Rectal smooth muscle tissue (tissue), 1 donor: ENCODE measurements around the gene SLC35F5.
"Not testable (repeated sequence)": the region's sequence is repeated elsewhere in the genome, so short reads cannot be mapped to it uniquely, and the experiment has no call there.

Source experiments
- H3K27ac ChIP-seq: one replicate; pipeline ENCODE4 v1.7.0; 2013; ENCODE audit warnings: low read depth, low read length, inconsistent platforms
- H3K27me3 ChIP-seq: one replicate; pipeline ENCODE4 v1.7.0; 2013; ENCODE audit warnings: low read length; ENCODE audit not compliant: control insufficient read depth, insufficient read depth
- H3K36me3 ChIP-seq: one replicate; pipeline ENCODE4 v1.7.0; 2013; ENCODE audit warnings: low read length; ENCODE audit not compliant: control insufficient read depth, insufficient read depth
- H3K4me1 ChIP-seq: one replicate; pipeline ENCODE4 v1.7.0; 2013; ENCODE audit warnings: low read length; ENCODE audit not compliant: control insufficient read depth, insufficient read depth
- H3K4me3 ChIP-seq: one replicate; pipeline ENCODE4 v1.7.0; 2013; ENCODE audit warnings: low read length
- H3K9ac ChIP-seq: one replicate; pipeline ENCODE4 v1.7.0; 2013; ENCODE audit warnings: low read length

SLC35F5 gene

GRCh38 chr2:113756355-113757137 is at the start of gene SLC35F5:
Gene SLC35F5, minus strand, starts transcription at chr2:113756642. Its CDS starts 233 bp downstream, at chr2:113756409.
- H3K4me1 ChIP-seq = no peaks in the 10 kb centered on the region
- peaks cover 2% of the 10 kb centered on the region for H3K36me3 ChIP-seq
- peak within 1 kb of the TSS; percentile 98 for H3K9ac ChIP-seq
- H3K27me3 ChIP-seq = no peaks in the 10 kb centered on the region
- H3K4me3 ChIP-seq = peak within 1 kb of the TSS; percentile 94
- peak within 1 kb of the TSS; percentile 96 for H3K27ac ChIP-seq

- H3K27me3 ChIP-seq = no peaks in the 10 kb centered on the region
- no peak overlapping the region for H3K4me3 ChIP-seq
- no peaks in the 10 kb centered on the region for H3K36me3 ChIP-seq
- no peak overlapping the region for H3K27ac ChIP-seq
- H3K9ac ChIP-seq = no peak overlapping the region
- H3K4me1 ChIP-seq = no peaks in the 10 kb centered on the region
Observed at GRCh38 chr2:113799375-113799774, 42.9 kb upstream of the SLC35F5 start.

- Histone ChIP-seq H3K4me1 (no peaks in the 10 kb centered on the region), H3K36me3 (no peaks in the 10 kb centered on the region), H3K27me3 (no peaks in the 10 kb centered on the region), H3K9ac (no peak overlapping the region), H3K4me3 (no peak overlapping the region), H3K27ac (no peak overlapping the region)
Observed at GRCh38 chr2:113797237-113797636, 40.8 kb upstream of the SLC35F5 start.

- Histone ChIP-seq H3K4me1 (no peaks in the 10 kb centered on the region), H3K36me3 (no peaks in the 10 kb centered on the region), H3K27ac (no peak overlapping the region), H3K4me3 (no peak overlapping the region), H3K27me3 (no peaks in the 10 kb centered on the region), H3K9ac (no peak overlapping the region)
Observed at GRCh38 chr2:113796592-113797175, 40.2 kb upstream of the SLC35F5 start.

GRCh38 chr2:113795405-113795920 is 39.0 kb upstream of the SLC35F5 start:
- no peaks in the 10 kb centered on the region for H3K36me3 ChIP-seq
- H3K9ac ChIP-seq = no peak overlapping the region
- no peak overlapping the region for H3K4me3 ChIP-seq
- H3K27ac ChIP-seq = no peak overlapping the region
- no peaks in the 10 kb centered on the region for H3K4me1 ChIP-seq
- no peaks in the 10 kb centered on the region for H3K27me3 ChIP-seq

GRCh38 chr2:113791697-113792590 is 35.5 kb upstream of the SLC35F5 start:
- no peak overlapping the region for H3K9ac ChIP-seq
- no peaks in the 10 kb centered on the region for H3K4me1 ChIP-seq
- H3K4me3 ChIP-seq = no peak overlapping the region
- H3K36me3 ChIP-seq = no peaks in the 10 kb centered on the region
- H3K27ac ChIP-seq = no peak overlapping the region
- no peaks in the 10 kb centered on the region for H3K27me3 ChIP-seq

- H3K27me3 ChIP-seq = no peaks in the 10 kb centered on the region
- no peaks in the 10 kb centered on the region for H3K36me3 ChIP-seq
- no peak overlapping the region for H3K9ac ChIP-seq
- H3K27ac ChIP-seq = no peak overlapping the region
- H3K4me1 ChIP-seq = no peaks in the 10 kb centered on the region
- H3K4me3 ChIP-seq = no peak overlapping the region
Observed at GRCh38 chr2:113784823-113785744, 28.6 kb upstream of the SLC35F5 start.

GRCh38 chr2:113780472-113780871 is 24.0 kb upstream of the SLC35F5 start:
- Histone ChIP-seq H3K9ac (no peak overlapping the region), H3K4me3 (no peak overlapping the region), H3K4me1 (no peaks in the 10 kb centered on the region)

GRCh38 chr2:113777371-113777770 is 20.9 kb upstream of the SLC35F5 start:
- no peak overlapping the region for H3K27ac ChIP-seq
- H3K27me3 ChIP-seq = no peaks in the 10 kb centered on the region
- H3K4me3 ChIP-seq = no peak overlapping the region
- no peak overlapping the region for H3K9ac ChIP-seq
- no peaks in the 10 kb centered on the region for H3K36me3 ChIP-seq
- H3K4me1 ChIP-seq = no peaks in the 10 kb centered on the region

More at GRCh38 chr2:113780472-113780871, 24.0 kb upstream of the SLC35F5 start:
- no peaks in the 10 kb centered on the region for H3K27me3 ChIP-seq
- no peaks in the 10 kb centered on the region for H3K36me3 ChIP-seq
- no peak overlapping the region for H3K27ac ChIP-seq

- Histone ChIP-seq H3K4me1 (no peaks in the 10 kb centered on the region), H3K27ac (no peak overlapping the region), H3K36me3 (no peaks in the 10 kb centered on the region), H3K4me3 (no peak overlapping the region), H3K9ac (no peak overlapping the region), H3K27me3 (no peaks in the 10 kb centered on the region)
Observed at GRCh38 chr2:113776949-113777348, 20.5 kb upstream of the SLC35F5 start.

- H3K27me3 ChIP-seq, H3K4me1 ChIP-seq, H3K27ac ChIP-seq, H3K4me3 ChIP-seq, H3K36me3 ChIP-seq, H3K9ac ChIP-seq: not testable (repeated sequence)
Observed at GRCh38 chr2:113774616-113775015, 18.2 kb upstream of the SLC35F5 start.
